ENCODE data around the gene OXSR1.

The OXSR1 gene

GRCh38 chr3:38140326-38141172 lies 24.8 kb upstream of the OXSR1 start:
- TF ChIP-seq CTCF (conservative IDR thresholded peaks at IDR 0.05; ENCODE audit: low read depth, low read length): no peak
- no peak overlapping the region for H3K4me3 ChIP-seq (ENCODE audit: low read depth, low read length)
- no peak for DNase-seq (ENCODE audit: low read depth)

GRCh38 chr3:38141173-38141951 lies 24.0 kb upstream of the OXSR1 start:
- no peak for DNase-seq (ENCODE audit: low read depth)
- TF ChIP-seq CTCF (conservative IDR thresholded peaks at IDR 0.05; ENCODE audit: low read depth, low read length): no peak
- no peak overlapping the region for H3K4me3 ChIP-seq (ENCODE audit: low read depth, low read length)

DNA sequence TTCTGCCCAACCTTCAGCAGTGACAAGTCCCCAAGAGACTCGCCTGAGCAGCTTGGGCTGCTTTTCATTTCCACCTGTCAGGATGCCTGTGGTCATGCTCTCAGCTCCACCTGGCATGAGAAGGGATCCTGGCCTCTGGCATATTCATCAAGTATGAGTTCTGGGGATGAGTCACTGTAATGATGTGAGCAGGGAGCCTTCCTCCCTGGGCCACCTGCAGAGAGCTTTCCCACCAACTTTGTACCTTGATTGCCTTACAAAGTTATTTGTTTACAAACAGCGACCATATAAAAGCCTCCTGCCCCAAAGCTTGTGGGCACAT lies 23.4 kb upstream of the OXSR1 start:
- TF ChIP-seq CTCF (conservative IDR thresholded peaks at IDR 0.05; ENCODE audit: low read depth, low read length): no peak
- no peak overlapping the region for H3K4me3 ChIP-seq (ENCODE audit: low read depth, low read length)
- DNase-seq (ENCODE audit: low read depth): no peak

- DNase-seq (ENCODE audit: low read depth): no peak
Measured at GRCh38 chr3:38142959-38143358, 22.4 kb upstream of the OXSR1 start.

DNA sequence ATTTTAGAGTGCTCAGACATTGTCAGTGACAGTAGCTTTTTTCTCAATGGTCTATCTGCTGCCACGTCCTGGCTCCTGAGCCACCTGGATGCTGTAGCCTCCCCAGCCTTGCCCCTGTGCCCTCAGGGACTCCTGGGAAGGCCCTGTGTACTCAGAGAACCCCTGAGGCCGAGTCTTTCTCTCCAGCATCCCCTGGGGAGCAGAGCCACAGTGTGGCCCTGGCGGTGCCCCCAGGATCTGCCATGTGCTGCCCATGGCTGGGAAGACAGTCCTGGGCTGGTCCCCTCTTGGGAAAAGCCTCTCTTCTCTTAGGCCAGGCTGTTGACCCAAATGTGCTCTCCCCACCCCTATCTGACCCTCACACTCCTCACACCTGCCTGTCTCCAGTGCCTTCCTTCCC lies 21.8 kb upstream of the OXSR1 start:
- no peak for DNase-seq (ENCODE audit: low read depth)
- H3K4me3 ChIP-seq (ENCODE audit: low read depth, low read length): no peak overlapping the region
- TF ChIP-seq CTCF (conservative IDR thresholded peaks at IDR 0.05; ENCODE audit: low read depth, low read length): no peak

More at GRCh38 chr3:38142959-38143358, 22.4 kb upstream of the OXSR1 start:
- no peak overlapping the region for H3K4me3 ChIP-seq (ENCODE audit: low read depth, low read length)
- TF ChIP-seq CTCF (conservative IDR thresholded peaks at IDR 0.05; ENCODE audit: low read depth, low read length): no peak

GRCh38 chr3:38146504-38146903 lies 18.8 kb upstream of the OXSR1 start:
- DNase-seq (ENCODE audit: low read depth): no peak
- H3K4me3 ChIP-seq (ENCODE audit: low read depth, low read length): no peak overlapping the region
- no peak for TF ChIP-seq CTCF (conservative IDR thresholded peaks at IDR 0.05; ENCODE audit: low read depth, low read length)

Measured in choroid plexus epithelial cell (primary cell).